Ishikawa (cell line): ENCODE results near the gene MLXIPL.

Experiments used
- CEBPB ChIP-seq: IDR thresholded peaks from 2 replicates; pipeline ENCODE4 v1.6.1; 2012
- CREB1 ChIP-seq: IDR thresholded peaks from 2 replicates; pipeline ENCODE4 v1.6.1; 2012; ENCODE audit warnings: low read depth
- EGR1 ChIP-seq: IDR thresholded peaks from 2 replicates; pipeline ENCODE4 v1.6.1; 2012
- EP300 ChIP-seq: IDR thresholded peaks from 2 replicates; pipeline ENCODE4 v1.6.1; 2012; ENCODE audit warnings: borderline replicate concordance
- FOXM1 ChIP-seq: IDR thresholded peaks from 2 replicates; pipeline ENCODE4 v1.6.1; 2012; ENCODE audit warnings: low read depth, borderline replicate concordance
- NFIC ChIP-seq: IDR thresholded peaks from 2 replicates; pipeline ENCODE4 v1.6.1; 2012
- RAD21 ChIP-seq: IDR thresholded peaks from 2 replicates; pipeline ENCODE4 v1.6.1; 2012; ENCODE audit warnings: low read depth
- REST ChIP-seq: IDR thresholded peaks from 2 replicates; pipeline ENCODE4 v1.6.1; 2012; ENCODE audit warnings: low read depth, mild to moderate bottlenecking
- TAF1 ChIP-seq: IDR thresholded peaks from 2 replicates; pipeline ENCODE4 v1.6.1; 2012; ENCODE audit warnings: low read depth, mild to moderate bottlenecking
- TCF12 ChIP-seq: IDR thresholded peaks from 2 replicates; pipeline ENCODE4 v1.6.1; 2012; ENCODE audit warnings: low read depth
- TEAD4 ChIP-seq: IDR thresholded peaks from 2 replicates; pipeline ENCODE4 v1.6.1; 2012
- USF1 ChIP-seq: IDR thresholded peaks from 2 replicates; pipeline ENCODE4 v1.6.1; 2012
- YY1 ChIP-seq: IDR thresholded peaks from 2 replicates; pipeline ENCODE4 v1.6.1; 2012; ENCODE audit warnings: low read depth
- ZBTB7A ChIP-seq: IDR thresholded peaks from 2 replicates; pipeline ENCODE4 v1.6.1; 2012; ENCODE audit warnings: low read depth
- TF ChIP-seq, protein P1 (sequence below): IDR thresholded peaks from 2 replicates; pipeline ENCODE4 v1.6.1; 2012

MLXIPL gene

GRCh38 chr7:73602721-73603651 is 21.3 kb downstream of the MLXIPL start:
- TF ChIP-seq ZBTB7A: no peak
- TF ChIP-seq, protein P1, sequence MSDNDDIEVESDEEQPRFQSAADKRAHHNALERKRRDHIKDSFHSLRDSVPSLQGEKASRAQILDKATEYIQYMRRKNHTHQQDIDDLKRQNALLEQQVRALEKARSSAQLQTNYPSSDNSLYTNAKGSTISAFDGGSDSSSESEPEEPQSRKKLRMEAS: no peak
- TF ChIP-seq FOXM1: no peak
- no peak for TF ChIP-seq REST
- no peak for TF ChIP-seq USF1
- TF ChIP-seq CREB1: no peak
- no peak for TF ChIP-seq EGR1
- TF ChIP-seq CEBPB: no peak
- no peak for TF ChIP-seq EP300
- no peak for TF ChIP-seq YY1
- no peak for TF ChIP-seq TCF12
- TF ChIP-seq TAF1: no peak
- TF ChIP-seq RAD21: no peak
- TF ChIP-seq NFIC: no peak
- no peak for TF ChIP-seq TEAD4

DNA sequence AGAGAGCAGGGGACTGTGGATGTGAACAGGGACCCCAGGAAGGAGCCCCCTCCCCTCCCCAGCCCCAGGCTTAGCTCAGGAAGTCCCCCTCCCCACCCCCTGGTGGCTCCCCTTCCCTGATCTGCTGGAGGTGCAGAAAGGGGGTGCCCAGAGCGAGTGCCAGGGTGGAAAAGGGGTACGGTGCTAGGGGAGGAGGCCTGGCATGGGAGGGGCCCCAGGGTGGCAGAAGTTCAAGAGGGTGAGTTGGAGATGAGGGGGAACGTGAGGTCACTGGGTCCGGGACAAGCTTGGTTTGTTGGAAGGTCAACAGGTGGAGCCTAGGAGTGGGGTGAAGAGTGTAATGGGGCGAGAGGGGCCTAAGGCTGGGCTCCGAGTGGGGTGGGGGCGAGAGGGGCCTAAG is 24.4 kb downstream of the MLXIPL start:
- TF ChIP-seq REST: no peak
- TF ChIP-seq TAF1: no peak
- no peak for TF ChIP-seq TEAD4
- no peak for TF ChIP-seq TCF12
- no peak for TF ChIP-seq CREB1
- no peak for TF ChIP-seq EP300
- no peak for TF ChIP-seq YY1
- no peak for TF ChIP-seq RAD21
- TF ChIP-seq USF1: no peak
- no peak for TF ChIP-seq FOXM1

GRCh38 chr7:73599151-73599882 is 25.0 kb downstream of the MLXIPL start:
- no peak for TF ChIP-seq USF1
- TF ChIP-seq ZBTB7A: no peak
- no peak for TF ChIP-seq YY1
- TF ChIP-seq TCF12: no peak
- no peak for TF ChIP-seq RAD21
- TF ChIP-seq EGR1: no peak
- TF ChIP-seq FOXM1: no peak
- no peak for TF ChIP-seq REST
- no peak for TF ChIP-seq EP300
- TF ChIP-seq, protein P1: no peak
- no peak for TF ChIP-seq TEAD4
- no peak for TF ChIP-seq NFIC
- TF ChIP-seq CEBPB: no peak
